Measurements from ENCODE around the gene IRX4.

IRX4 gene

DNA sequence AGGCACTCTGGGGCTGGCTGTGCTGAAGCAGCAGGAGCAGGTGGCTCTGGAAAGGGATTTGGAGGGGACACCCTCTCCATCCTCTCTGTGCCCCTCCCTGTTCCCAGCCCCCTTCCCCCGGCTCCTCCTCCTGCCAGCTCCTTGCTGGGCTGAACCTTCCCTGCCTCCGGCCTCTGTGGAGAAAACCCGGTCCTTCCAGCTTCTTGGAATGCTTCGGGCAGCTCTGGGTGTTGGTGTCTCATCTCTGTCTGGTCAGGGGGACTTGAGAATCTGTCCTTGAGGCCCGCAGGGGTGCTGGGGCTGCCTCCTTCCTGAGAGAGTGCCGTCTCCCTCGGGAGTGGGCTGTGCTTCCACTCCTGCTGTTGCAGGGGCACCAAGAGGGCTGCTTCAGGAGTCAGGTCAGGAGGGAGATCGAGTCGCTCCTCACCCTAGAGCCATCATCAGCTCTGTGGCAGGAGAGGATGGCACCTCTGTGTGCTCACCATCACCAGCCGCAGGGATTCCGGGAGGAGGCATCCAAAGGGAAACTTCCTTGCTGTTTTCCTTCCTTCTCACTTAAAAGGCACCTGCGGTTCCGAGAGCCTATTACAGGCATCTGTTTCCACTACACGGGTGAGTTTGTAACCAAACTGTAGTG, 50.9 kb downstream of the IRX4 start:
- H3K9ac ChIP-seq (ENCODE audit: low read length), result no peak overlapping the region
- no peaks in the 10 kb centered on the region for H3K36me3 ChIP-seq (ENCODE audit: control insufficient read depth, insufficient read depth, low read length)
- peaks cover 2% of the 10 kb centered on the region for H3K27me3 ChIP-seq (ENCODE audit: control insufficient read depth, insufficient read depth, low read length)
- H3K4me1 ChIP-seq (ENCODE audit: control insufficient read depth, insufficient read depth, low read length), result no peaks in the 10 kb centered on the region
- H3K4me3 ChIP-seq (ENCODE audit: low read length), result no peak overlapping the region
- no peak overlapping the region for H3K27ac ChIP-seq (ENCODE audit: low read depth, low read length)

- Histone ChIP-seq H3K36me3 (ENCODE audit: control insufficient read depth, insufficient read depth, low read length) (no peaks in the 10 kb centered on the region), H3K27me3 (ENCODE audit: control insufficient read depth, insufficient read depth, low read length) (peaks cover 2% of the 10 kb centered on the region), H3K9ac (ENCODE audit: low read length) (no peak overlapping the region), H3K4me1 (ENCODE audit: control insufficient read depth, insufficient read depth, low read length) (no peaks in the 10 kb centered on the region), H3K4me3 (ENCODE audit: low read length) (no peak overlapping the region), H3K27ac (ENCODE audit: low read depth, low read length) (no peak overlapping the region)
These were observed 51.5 kb downstream of the IRX4 start for GRCh38 chr5:1831257-1831656.

GRCh38 chr5:1830571-1831228, 52.0 kb downstream of the IRX4 start:
- Histone ChIP-seq H3K9ac (ENCODE audit: low read length) (no peak overlapping the region), H3K4me3 (ENCODE audit: low read length) (no peak overlapping the region), H3K27me3 (ENCODE audit: control insufficient read depth, insufficient read depth, low read length) (peaks cover 2% of the 10 kb centered on the region), H3K27ac (ENCODE audit: low read depth, low read length) (no peak overlapping the region), H3K4me1 (ENCODE audit: control insufficient read depth, insufficient read depth, low read length) (no peaks in the 10 kb centered on the region), H3K36me3 (ENCODE audit: control insufficient read depth, insufficient read depth, low read length) (no peaks in the 10 kb centered on the region)

GRCh38 chr5:1827886-1828397, 54.8 kb downstream of the IRX4 start:
- no peak overlapping the region for H3K9ac ChIP-seq (ENCODE audit: low read length)
- H3K27me3 ChIP-seq (ENCODE audit: control insufficient read depth, insufficient read depth, low read length), result peaks cover 2% of the 10 kb centered on the region
- no peak overlapping the region for H3K4me3 ChIP-seq (ENCODE audit: low read length)
- no peaks in the 10 kb centered on the region for H3K4me1 ChIP-seq (ENCODE audit: control insufficient read depth, insufficient read depth, low read length)
- H3K27ac ChIP-seq (ENCODE audit: low read depth, low read length), result no peak overlapping the region
- peaks cover 3% of the 10 kb centered on the region for H3K36me3 ChIP-seq (ENCODE audit: control insufficient read depth, insufficient read depth, low read length)

All from rectal smooth muscle tissue (tissue), 1 donor.